ENCODE measurements around the gene RRAS2. TPM values are rescaled to one million over a fixed set of nuclear protein-coding genes. Genes with fewer than 3 reads are reported as not detected.

The RRAS2 gene
- total RNA-seq, 2 donors from 2014 or later, result 75.1 to 99.7 TPM

DNA sequence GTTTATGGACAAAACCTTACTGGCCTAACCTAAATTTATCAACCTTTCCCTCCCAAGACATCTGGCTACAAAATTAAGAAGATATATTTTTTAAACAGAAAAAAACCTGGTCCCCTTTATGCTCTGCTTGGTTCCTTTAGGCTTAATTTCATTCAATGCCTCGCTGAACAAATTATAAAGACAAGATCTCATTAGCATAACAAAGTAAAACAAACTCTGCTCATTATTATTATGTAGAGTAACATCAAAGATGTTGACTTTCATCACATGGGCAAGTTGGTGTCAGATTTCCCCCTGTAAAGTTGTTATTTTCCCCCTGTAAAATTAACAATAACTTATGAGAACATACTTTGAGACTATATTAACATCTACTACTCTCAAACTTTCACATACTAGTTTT, 11.0 kb downstream of the RRAS2 start:
- DNase-seq, result no peak
- Mint-ChIP-seq H3K9me3 (peaks cover 27% of the 10 kb centered on the region), H3K36me3 (ENCODE audit: low read depth) (peaks cover 42% of the 10 kb centered on the region), H3K27me3 (ENCODE audit: insufficient read depth) (no peaks in the 10 kb centered on the region), H3K27ac (no peak overlapping the region), H3K4me1 (peaks cover 6% of the 10 kb centered on the region), H3K4me3 (no peak overlapping the region)
- TF ChIP-seq, protein P1, sequence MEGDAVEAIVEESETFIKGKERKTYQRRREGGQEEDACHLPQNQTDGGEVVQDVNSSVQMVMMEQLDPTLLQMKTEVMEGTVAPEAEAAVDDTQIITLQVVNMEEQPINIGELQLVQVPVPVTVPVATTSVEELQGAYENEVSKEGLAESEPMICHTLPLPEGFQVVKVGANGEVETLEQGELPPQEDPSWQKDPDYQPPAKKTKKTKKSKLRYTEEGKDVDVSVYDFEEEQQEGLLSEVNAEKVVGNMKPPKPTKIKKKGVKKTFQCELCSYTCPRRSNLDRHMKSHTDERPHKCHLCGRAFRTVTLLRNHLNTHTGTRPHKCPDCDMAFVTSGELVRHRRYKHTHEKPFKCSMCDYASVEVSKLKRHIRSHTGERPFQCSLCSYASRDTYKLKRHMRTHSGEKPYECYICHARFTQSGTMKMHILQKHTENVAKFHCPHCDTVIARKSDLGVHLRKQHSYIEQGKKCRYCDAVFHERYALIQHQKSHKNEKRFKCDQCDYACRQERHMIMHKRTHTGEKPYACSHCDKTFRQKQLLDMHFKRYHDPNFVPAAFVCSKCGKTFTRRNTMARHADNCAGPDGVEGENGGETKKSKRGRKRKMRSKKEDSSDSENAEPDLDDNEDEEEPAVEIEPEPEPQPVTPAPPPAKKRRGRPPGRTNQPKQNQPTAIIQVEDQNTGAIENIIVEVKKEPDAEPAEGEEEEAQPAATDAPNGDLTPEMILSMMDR (conservative IDR thresholded peaks at IDR 0.05), result no peak
- Histone ChIP-seq H3K27me3 (ENCODE audit: control insufficient read depth, insufficient read depth, low read length, poor library complexity, severe bottlenecking) (no peaks in the 10 kb centered on the region), H3K36me3 (ENCODE audit: control insufficient read depth, insufficient read depth, low read length) (peaks cover 9% of the 10 kb centered on the region), H3K4me3 (ENCODE audit: low read length) (no peak overlapping the region), H3K27ac (ENCODE audit: low read depth, low read length) (no peak overlapping the region), H3K9ac (ENCODE audit: extremely low read depth, low read length, poor library complexity, severe bottlenecking) (no peak overlapping the region), H3K4me1 (ENCODE audit: control insufficient read depth, insufficient read depth, low read length) (no peaks in the 10 kb centered on the region), H3K9me3 (ENCODE audit: control insufficient read depth, low read length) (peaks cover 32% of the 10 kb centered on the region)
- 56% methylated on average over 1 of the region's 1 CpG; no CpG with 5 or more reads in 1 of the 2 experiments for WGBS, 2 experiments (ENCODE audit: insufficient coverage in 1 of 2, insufficient read length in 1 of 2)

DNA sequence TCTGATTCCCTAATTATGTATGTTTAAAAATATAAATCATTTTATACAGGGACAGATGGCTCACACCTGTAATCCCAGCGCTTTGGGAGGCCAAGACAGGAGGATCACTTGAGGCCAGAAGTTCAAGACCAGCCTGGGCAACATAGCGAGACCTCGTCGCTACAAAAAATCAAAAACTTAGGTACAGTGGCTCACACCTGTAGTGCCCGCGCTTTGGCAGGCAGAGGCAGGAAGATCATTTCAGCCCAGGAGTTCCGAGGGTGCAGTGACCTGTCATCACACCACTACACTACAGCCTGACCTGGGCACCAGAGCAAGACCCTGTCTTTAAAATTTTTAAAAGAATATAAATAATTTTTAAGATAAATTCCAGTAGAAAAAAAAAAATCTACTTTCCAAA, 11.5 kb downstream of the RRAS2 start:
- peaks cover 6% of the 10 kb centered on the region for H3K4me1 Mint-ChIP-seq
- Histone ChIP-seq H3K36me3 (ENCODE audit: control insufficient read depth, insufficient read depth, low read length) (peaks cover 9% of the 10 kb centered on the region), H3K27ac (ENCODE audit: low read depth, low read length) (no peak overlapping the region), H3K4me3 (ENCODE audit: low read length) (no peak overlapping the region), H3K27me3 (ENCODE audit: control insufficient read depth, insufficient read depth, low read length, poor library complexity, severe bottlenecking) (no peaks in the 10 kb centered on the region), H3K9me3 (ENCODE audit: control insufficient read depth, low read length) (peaks cover 32% of the 10 kb centered on the region), H3K4me1 (ENCODE audit: control insufficient read depth, insufficient read depth, low read length) (no peaks in the 10 kb centered on the region), H3K9ac (ENCODE audit: extremely low read depth, low read length, poor library complexity, severe bottlenecking) (no peak overlapping the region)
- H3K27ac Mint-ChIP-seq, result no peak overlapping the region
- TF ChIP-seq, protein P1 (conservative IDR thresholded peaks at IDR 0.05), result no peak
- no peaks in the 10 kb centered on the region for H3K27me3 Mint-ChIP-seq (ENCODE audit: insufficient read depth)
- WGBS, 2 experiments (ENCODE audit: insufficient coverage in 1 of 2, insufficient read length in 1 of 2), result 78 to 96% methylated on average over 6 to 7 of the region's 7 CpGs
- H3K36me3 Mint-ChIP-seq (ENCODE audit: low read depth), result peaks cover 42% of the 10 kb centered on the region
- peaks cover 27% of the 10 kb centered on the region for H3K9me3 Mint-ChIP-seq
- no peak overlapping the region for H3K4me3 Mint-ChIP-seq
- no peak for DNase-seq

DNA sequence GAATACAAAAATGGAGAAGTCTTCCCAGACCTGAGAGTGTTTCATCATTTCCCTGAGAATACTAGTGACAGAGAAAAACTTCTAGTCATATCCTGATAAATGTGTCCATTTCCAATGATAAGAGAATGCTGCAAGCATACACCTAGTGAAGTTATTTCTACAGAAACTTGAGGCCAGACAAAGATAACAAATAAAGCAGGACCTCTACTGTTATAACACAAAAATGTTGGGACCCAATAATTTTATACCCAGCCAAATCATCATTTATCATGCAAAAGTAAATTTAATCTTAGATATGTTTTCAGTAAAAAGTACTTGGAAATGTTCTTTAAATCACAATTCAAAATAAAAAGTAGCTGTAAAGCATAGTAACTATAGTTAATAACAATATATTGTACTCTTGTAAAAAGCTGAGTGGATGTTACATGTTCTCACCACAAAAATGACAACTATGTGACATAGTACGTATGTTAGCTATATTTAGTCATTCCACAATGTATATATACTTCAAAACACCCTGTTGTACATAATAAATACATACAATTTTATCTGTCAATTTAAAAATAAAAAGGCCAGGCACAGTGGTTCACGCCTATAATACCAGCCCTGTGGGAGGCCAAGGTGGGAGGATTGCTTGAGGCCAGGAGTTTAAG, 12.6 kb downstream of the RRAS2 start:
- Mint-ChIP-seq H3K27ac (no peak overlapping the region), H3K4me1 (peaks cover 15% of the 10 kb centered on the region)

More for the DNA sequence above, 12.6 kb downstream of the RRAS2 start:
- TF ChIP-seq, protein P1 (conservative IDR thresholded peaks at IDR 0.05), result no peak
- Mint-ChIP-seq H3K9me3 (peaks cover 27% of the 10 kb centered on the region), H3K4me3 (no peak overlapping the region), H3K36me3 (ENCODE audit: low read depth) (peaks cover 40% of the 10 kb centered on the region), H3K27me3 (ENCODE audit: insufficient read depth) (no peaks in the 10 kb centered on the region)
- 86 to 100% methylated on average over 1 to 2 of the region's 2 CpGs for WGBS, 2 experiments (ENCODE audit: insufficient coverage in 1 of 2, insufficient read length in 1 of 2)
- Histone ChIP-seq H3K4me3 (ENCODE audit: low read length) (no peak overlapping the region), H3K4me1 (ENCODE audit: control insufficient read depth, insufficient read depth, low read length) (no peaks in the 10 kb centered on the region), H3K27ac (ENCODE audit: low read depth, low read length) (no peak overlapping the region), H3K27me3 (ENCODE audit: control insufficient read depth, insufficient read depth, low read length, poor library complexity, severe bottlenecking) (no peaks in the 10 kb centered on the region), H3K36me3 (ENCODE audit: control insufficient read depth, insufficient read depth, low read length) (peaks cover 9% of the 10 kb centered on the region), H3K9ac (ENCODE audit: extremely low read depth, low read length, poor library complexity, severe bottlenecking) (no peak overlapping the region), H3K9me3 (ENCODE audit: control insufficient read depth, low read length) (peaks cover 32% of the 10 kb centered on the region)
- DNase-seq, result no peak
